HG02885 (cell line): ENCODE results near the gene PCDH15.

Experiments used
- ATAC-seq: cut with Tn5 transposase; IDR thresholded peaks from one replicate; pipeline ENCODE4 v1.9.1; 2021; ENCODE audit warnings: mild to moderate bottlenecking; ENCODE audit not compliant: unreplicated experiment, poor library complexity

The PCDH15 gene

GRCh38 chr10:54710918-54711317 is 90.1 kb downstream of the PCDH15 start:
- no peak for ATAC-seq

- no peak for ATAC-seq
Measured at GRCh38 chr10:54708591-54708990, 92.4 kb downstream of the PCDH15 start.

- no peak for ATAC-seq
Measured at GRCh38 chr10:54708021-54708420, 93.0 kb downstream of the PCDH15 start.

GRCh38 chr10:54702583-54703485 is 98.2 kb downstream of the PCDH15 start:
- ATAC-seq, result no peak

GRCh38 chr10:54691331-54691730 is 109.7 kb downstream of the PCDH15 start:
- no peak for ATAC-seq

GRCh38 chr10:54682554-54682953 is 118.5 kb downstream of the PCDH15 start:
- no peak for ATAC-seq

GRCh38 chr10:54681136-54681535 is 119.9 kb downstream of the PCDH15 start:
- no peak for ATAC-seq

- ATAC-seq, result no peak
Measured at GRCh38 chr10:54667136-54667535, 133.9 kb downstream of the PCDH15 start.

GRCh38 chr10:54666192-54666591 is 134.8 kb downstream of the PCDH15 start:
- ATAC-seq, result no peak

- no peak for ATAC-seq
Measured at GRCh38 chr10:54665095-54665494, 135.9 kb downstream of the PCDH15 start.

GRCh38 chr10:54660397-54660796 is 140.6 kb downstream of the PCDH15 start:
- no peak for ATAC-seq

GRCh38 chr10:54656643-54657042 is 144.4 kb downstream of the PCDH15 start:
- no peak for ATAC-seq

- no peak for ATAC-seq
Measured at GRCh38 chr10:54653518-54653917, 147.5 kb downstream of the PCDH15 start.

GRCh38 chr10:54650547-54650946 is 150.5 kb downstream of the PCDH15 start:
- ATAC-seq, result no peak

GRCh38 chr10:54622017-54622416 is 179.0 kb downstream of the PCDH15 start:
- no peak for ATAC-seq

GRCh38 chr10:54620352-54620751 is 180.7 kb downstream of the PCDH15 start:
- ATAC-seq, result no peak

GRCh38 chr10:54614072-54614471 is 187.0 kb downstream of the PCDH15 start:
- ATAC-seq, result no peak

GRCh38 chr10:54613162-54613561 is 187.9 kb downstream of the PCDH15 start:
- no peak for ATAC-seq

- ATAC-seq, result no peak
Measured at GRCh38 chr10:54609423-54609822, 191.6 kb downstream of the PCDH15 start.

GRCh38 chr10:54607983-54608382 is 193.0 kb downstream of the PCDH15 start:
- no peak for ATAC-seq

GRCh38 chr10:54594289-54594688 is 206.7 kb downstream of the PCDH15 start:
- no peak for ATAC-seq

- no peak for ATAC-seq
Measured at GRCh38 chr10:54587971-54588370, 213.1 kb downstream of the PCDH15 start.
